Measurements from ENCODE around the gene NOC2L. TPM values are rescaled to one million over a fixed set of nuclear protein-coding genes. Genes with fewer than 3 reads are reported as not detected.
"Not testable (repeated sequence)": the region's sequence is repeated elsewhere in the genome, so short reads cannot be mapped to it uniquely, and the experiment has no call there.

NOC2L gene
- total RNA-seq, 1 donor: 68.1 TPM

DNA sequence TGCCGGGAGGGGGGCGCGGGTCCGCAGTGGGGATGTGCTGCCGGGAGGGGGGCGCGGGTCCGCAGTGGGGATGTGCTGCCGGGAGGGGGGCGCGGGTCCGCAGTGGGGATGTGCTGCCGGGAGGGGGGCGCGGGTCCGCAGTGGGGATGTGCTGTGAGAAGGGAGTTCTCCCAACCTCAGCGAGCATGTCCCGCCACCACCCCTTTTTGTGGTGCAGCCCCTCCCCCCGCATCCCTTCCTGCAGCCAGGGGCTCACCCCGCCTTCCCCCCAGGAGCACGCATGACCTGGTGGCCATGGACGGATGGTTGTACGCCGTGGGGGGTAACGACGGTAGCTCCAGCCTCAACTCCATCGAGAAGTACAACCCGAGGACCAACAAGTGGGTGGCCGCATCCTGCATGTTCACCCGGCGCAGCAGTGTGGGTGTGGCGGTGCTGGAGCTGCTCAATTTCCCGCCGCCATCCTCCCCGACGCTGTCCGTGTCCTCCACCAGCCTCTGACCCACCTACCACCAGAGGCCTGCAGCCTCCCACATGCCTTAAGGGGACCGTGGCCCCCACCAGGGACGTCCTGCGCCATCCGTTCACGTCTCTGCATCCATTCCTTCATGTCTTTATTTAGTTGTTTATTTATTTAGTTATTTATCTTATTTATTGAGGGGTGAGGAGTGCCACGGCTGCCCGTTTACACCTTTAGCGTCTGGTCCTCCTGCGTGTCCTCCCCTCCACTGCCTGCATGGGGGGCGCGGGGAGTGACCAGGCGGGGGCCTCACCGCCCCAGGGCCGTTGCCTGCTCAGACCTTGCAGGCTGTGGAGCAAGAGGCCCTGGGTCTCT lies 5.9 kb upstream of the NOC2L start:
- DNase-seq (ENCODE audit: low read depth in 2 of 3, low spot score in 2 of 3): no peak

DNA sequence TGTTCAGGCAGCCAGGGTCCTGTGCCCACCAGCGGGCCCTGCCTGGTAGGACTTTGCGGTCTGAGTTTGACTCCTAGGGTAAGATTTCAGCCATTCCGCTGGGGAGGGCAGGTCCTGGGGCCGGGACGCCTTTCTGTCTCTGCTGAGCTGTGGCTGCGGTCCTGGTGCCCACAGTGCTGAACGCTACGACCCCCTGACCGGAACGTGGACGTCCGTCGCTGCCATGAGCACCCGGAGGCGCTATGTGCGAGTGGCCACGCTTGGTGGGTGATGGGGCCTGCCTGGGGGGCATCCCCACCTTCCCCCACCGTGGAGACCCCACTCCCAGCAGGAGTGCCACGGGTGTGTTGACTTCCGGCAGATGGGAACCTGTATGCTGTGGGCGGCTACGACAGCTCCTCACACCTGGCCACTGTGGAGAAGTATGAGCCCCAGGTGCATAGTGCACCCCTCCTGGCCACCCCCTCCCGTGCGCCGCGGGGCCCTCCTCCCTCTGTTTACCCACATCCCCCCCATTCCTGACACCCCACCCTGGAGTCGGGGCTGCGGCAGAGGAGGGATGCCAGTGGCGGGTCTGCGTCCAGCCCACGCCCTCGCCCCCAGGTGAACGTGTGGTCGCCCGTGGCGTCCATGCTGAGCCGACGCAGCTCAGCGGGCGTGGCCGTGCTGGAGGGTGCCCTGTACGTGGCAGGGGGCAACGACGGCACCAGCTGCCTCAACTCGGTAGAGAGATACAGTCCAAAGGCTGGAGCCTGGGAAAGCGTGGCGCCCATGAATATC lies 4.9 kb upstream of the NOC2L start:
- no peak for DNase-seq (ENCODE audit: low read depth in 2 of 3, low spot score in 2 of 3)

DNA sequence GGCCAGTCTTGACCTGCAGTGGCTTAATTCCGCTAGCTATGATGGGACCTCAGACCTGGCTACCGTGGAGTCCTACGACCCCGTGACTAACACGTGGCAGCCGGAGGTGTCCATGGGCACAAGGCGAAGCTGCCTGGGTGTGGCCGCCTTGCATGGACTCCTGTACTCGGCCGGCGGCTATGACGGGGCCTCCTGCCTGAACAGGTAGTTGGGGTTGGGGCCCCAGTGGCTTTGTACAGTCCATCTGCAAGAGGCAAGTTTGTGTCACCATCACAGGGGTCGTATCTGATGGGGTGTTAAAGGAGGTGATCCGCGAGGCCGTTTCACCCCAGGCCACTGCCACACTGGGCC lies 4.2 kb upstream of the NOC2L start:
- DNase-seq (ENCODE audit: low read depth in 2 of 3, low spot score in 2 of 3): no peak

DNA sequence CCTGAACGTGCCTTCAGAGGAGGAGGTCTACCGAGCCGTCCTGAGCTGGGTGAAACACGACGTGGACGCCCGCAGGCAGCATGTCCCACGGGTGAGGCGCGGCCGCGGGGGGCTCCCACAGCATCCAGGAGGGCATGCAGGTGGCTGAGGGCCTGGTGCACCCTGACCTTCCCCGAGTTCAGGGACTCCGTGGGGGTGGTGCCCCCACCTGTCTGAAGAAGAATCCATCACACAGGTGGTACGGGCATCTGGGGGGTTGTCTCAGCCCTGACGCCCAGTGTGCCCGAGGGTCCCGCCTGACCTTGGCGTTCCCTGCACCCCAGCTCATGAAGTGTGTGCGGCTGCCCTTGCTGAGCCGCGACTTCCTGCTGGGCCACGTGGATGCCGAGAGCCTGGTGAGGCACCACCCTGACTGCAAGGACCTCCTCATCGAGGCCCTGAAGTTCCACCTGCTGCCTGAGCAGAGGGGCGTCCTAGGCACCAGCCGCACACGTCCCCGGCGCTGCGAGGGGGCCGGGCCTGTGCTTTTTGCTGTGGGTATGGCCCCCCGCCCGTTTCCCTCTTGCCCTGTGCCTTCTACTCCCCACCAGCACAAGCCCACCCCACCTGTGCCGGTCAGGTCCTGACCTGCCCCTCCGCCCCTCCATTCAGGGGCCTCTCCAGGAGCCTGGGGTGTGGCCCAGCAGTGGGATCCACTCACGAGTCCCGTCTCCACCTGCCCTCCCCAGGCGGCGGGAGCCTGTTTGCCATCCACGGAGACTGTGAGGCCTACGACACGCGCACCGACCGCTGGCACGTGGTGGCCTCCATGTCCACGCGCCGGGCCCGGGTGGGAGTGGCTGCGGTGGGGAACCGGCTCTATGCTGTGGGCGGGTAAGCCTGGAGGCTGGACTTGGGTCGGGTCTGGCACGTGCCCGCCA lies 3.6 kb upstream of the NOC2L start:
- DNase-seq (ENCODE audit: low read depth in 2 of 3, low spot score in 2 of 3): no peak

DNA sequence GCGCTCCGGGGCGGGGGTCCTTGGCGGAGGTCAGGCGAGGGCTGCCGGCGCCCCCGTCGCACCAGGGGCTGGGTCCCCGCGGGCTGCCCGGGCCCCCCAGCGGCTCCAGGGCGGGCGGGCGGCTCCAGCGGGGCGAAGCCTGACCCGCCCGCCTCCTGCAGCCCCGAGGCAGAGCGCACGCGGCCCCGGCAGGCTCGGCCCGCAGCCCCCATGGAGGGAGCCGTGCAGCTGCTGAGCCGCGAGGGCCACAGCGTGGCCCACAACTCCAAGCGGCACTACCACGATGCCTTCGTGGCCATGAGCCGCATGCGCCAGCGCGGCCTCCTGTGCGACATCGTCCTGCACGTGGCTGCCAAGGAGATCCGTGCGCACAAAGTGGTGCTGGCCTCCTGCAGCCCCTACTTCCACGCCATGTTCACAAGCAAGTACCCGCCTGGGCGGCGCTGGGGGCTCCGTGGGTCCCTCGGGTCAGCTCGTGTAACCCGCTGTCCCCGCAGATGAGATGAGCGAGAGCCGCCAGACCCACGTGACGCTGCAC lies 2.1 kb upstream of the NOC2L start:
- no peak for DNase-seq (ENCODE audit: low read depth in 2 of 3, low spot score in 2 of 3)

DNA sequence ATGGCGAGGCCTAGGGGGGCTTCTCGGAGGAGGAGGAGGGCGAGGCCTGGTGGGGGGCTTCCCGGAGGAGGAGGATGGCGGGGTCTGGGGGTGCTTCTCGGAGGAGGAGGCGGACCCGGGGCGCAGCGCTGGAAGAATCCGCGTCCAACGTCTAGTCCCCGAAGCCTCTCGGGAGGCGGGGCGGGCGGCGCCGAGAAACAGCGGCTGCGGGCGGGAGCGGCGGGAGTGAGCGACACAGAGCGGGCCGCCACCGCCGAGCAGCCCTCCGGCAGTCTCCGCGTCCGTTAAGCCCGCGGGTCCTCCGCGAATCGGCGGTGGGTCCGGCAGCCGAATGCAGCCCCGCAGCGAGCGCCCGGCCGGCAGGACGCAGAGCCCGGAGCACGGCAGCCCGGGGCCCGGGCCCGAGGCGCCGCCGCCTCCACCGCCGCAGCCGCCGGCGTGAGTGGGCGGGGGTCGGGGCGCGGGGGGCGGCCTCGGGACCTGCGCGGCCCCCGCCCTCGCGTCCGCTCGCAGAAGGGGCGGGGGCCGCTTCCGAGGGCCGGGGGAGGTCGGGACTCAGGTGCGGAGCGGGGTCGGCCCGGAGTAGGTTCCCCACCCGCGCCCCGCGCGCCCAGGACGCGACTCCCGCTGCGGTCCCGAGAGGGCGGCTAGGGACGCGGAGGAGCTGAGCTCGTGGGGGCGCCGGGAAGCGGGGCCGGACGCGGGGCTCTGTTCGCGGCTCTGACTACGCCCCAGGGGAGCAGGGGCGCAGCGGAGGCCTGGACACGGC lies 1.5 kb upstream of the NOC2L start, which contains the start of gene KLHL17:
KLHL17 (plus strand) TSS at position 222 of the 769 bp plus-strand sequence; CDS start at position 332, 110 bp downstream.
- peak in 2 of 3 donors; percentile 44 to 58 for DNase-seq (ENCODE audit: low read depth in 2 of 3, low spot score in 2 of 3)

DNA sequence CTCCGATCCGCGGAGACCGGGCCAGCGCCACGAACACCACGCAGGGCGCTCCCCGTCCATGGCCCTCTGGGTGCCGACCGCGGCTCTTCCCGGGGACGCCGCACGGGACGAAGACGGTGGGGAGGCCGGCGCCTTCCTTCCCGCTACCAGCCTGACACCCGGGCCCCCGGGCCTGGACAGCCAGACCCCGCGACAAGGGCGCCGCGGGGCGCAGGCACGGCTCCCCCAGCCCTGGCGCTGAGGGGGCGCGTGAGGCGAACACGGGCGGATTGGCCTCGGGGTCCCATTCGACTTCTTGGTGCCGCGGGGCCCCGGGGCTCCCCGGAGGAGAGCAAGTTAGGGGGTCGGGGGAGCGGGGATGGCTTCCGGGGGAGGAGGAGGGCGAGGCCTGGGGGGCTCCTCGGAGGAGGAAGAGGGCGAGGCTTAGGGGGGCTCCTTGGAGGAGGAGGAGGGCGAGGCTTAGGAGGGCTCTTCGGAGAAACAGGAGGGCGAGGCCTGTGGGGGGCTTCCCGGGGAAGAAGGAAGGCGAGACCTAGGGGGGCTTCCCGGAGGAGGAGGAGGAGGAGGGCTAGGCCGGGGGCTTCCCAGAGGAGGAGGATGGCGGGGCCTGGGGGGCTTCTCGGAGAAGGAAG lies 791 bp upstream of the NOC2L start:
- DNase-seq (ENCODE audit: low read depth in 2 of 3, low spot score in 2 of 3): no peak

DNA sequence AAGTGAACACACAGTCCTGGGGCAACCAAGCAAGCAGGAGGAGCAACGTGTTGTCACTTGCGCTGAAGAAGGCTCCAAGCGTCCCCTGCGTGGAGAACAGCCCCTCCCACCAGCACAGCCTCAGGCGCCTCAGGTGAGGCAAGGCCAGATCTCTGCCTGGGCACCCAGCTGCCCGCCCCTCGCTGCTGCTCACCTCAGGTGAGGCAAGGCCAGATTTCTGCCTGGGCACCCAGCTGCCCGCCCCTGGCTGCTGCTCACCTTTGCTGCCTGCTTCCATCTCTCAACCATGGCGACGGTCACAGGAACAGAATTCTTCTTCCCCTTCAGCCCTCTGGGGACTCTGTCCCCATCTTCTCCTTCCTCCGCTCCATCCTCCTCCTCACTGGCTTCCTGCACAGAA lies 2.4 kb downstream of the NOC2L start:
- DNase-seq (ENCODE audit: low read depth in 2 of 3, low spot score in 2 of 3): no peak

DNA sequence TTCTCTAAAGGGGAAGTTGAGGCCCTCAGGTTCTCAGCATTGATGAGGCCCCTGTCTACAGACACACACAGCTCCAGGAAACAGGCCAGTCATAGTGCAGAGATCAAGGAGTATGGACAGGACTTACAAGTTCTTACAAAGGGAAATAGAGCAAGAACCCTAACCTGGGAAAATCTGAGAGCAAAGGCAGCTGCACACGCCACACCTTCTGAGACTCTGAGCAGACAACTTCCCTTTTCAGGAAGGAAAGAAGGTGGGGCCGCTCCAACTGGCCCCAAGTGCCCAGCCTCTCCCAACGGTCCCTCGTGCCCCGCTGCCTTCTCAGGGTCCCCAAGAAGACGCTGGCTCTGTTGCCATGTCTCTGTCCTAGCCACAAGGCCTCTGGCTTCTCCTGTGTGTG lies 3.6 kb downstream of the NOC2L start:
- DNase-seq (ENCODE audit: low read depth in 2 of 3, low spot score in 2 of 3): no peak

DNA sequence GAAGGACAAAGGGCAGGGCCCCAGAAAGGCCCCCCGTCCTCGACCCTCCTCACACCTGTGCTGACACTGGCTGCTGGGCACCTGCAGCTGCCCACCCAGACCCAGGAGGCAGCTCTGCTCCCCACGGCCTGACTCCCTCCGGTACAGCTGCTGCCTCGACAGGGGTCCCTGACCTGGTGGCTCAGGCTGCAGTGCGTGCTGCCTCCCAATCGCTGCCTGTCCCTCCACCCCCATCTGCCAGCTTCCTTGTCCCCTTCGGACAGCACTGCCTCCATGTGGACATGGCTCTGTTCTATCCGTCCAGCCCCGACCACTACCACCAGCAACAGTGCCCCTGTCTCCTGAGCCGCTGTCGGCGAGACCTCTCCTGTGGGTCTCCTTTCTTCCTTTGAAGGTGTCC lies 4.1 kb downstream of the NOC2L start:
- no peak for DNase-seq (ENCODE audit: low read depth in 2 of 3, low spot score in 2 of 3)

DNA sequence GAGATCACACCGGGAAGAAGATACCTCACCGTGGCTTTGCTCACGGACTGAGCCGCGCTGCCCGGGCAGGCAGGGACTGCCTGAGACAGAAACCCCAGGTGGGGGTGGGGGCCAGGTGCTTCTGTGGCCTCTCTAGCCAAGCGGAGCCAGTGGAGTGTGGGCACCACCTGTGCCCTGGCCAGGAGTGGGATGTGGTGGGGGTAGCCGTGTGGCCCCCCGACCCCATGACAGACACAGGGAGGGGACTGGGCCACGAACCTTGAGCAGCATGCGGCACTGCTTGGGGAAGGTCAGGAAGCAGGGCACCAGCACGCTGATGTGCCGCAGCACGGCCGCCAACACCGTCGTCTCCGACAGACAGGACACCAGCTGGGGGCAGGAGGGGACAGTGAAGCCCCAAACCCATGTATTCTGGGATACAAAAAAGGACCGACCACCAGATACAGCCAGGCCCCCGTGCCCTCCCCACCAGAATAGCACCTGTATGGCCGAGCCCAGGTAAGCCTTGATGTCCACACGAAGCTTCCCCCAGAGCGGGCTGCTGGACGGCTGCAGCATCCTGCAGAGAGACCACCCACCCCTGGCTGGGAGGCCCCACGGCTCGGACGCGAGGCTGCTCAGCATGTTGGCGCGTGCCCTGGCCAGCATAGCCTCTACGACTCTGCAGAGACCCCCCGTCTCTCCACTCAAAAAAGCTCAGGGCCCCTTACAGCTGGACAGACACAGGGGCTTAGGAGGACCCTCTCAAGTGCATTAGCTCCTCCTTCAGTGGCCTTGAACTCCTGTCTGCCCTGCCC lies 5.3 kb downstream of the NOC2L start:
- no peak for DNase-seq (ENCODE audit: low read depth in 2 of 3, low spot score in 2 of 3)

DNA sequence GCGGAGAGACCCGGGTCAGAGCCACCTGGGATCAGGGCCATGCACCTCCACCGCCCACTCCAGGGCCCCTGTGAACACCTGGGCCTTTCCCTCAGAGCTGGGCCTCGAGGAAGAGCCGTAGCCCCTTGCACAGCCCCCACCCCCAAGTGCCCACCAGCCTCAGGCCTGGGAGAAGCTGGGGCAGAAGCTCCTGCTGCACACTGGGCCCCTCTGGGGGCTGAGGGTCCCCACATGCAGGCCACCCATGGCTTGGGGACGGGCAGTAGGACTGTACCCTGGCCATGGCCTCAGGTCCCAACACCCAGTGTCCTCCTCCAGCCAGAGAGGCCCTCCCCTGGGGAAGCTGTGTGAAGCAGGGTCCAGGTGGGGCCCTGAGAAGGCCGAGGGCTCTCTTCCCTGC lies 6.5 kb downstream of the NOC2L start:
- no peak for DNase-seq (ENCODE audit: low read depth in 2 of 3, low spot score in 2 of 3)

DNA sequence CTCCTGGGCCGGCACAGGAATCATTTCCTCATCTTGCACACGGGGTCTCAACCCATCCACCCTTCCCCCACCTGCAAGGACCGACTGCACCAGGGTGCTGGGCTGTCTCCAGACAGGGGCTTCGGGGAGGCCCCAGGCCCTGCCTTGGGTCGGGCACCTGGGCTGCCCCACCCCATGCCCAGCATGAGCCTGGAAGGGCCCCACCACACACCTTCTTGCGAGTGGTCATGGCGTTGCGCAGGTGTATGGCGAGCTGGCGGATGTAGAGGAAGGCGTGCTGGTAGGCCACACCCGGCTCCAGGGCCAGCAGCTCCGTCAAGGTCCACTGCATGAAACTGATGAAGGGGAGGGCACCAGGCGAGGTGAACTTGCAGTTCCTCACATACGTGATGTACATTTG lies 6.9 kb downstream of the NOC2L start:
- no peak for DNase-seq (ENCODE audit: low read depth in 2 of 3, low spot score in 2 of 3)

DNA sequence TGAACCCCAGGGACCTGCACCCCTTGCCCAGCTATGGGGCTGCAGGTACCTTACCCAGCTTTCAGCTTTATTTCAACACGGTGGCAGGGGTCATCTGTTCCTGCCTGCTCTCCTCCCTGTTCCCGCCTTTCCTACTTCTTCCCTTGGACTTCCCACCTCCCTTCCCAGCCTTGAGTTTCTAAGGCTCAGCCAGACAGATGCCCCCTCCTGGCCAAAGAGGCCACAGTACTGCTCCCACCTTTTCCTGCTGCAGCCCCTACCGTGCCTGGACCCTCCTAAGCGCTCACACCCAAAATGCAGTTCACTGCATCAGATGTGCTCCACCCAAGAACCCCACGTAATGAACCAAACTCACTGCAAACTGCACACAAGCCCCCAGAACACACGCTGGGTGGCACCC lies 7.7 kb downstream of the NOC2L start:
- DNase-seq (ENCODE audit: low read depth in 2 of 3, low spot score in 2 of 3): no peak

DNA sequence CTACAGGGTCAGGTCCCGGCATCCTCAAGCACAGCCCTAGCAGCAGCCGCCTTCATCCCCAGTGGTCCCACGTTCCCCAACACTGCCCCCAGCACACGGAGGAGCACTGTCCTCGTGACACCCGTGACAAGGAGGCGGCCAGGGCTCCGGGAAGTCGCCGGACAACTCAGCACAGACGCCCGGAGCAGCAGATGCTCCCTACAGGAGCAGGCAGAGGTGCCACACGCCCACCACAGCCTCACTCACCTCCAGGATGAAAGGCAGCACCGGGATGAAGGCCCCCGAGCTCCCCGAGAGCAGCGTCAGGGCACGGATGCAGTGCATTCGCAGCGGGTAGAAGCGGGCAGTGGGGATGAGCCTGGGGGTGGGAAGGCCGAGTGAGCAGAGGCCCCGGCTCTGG lies 8.2 kb downstream of the NOC2L start:
- no peak for DNase-seq (ENCODE audit: low read depth in 2 of 3, low spot score in 2 of 3)

DNA sequence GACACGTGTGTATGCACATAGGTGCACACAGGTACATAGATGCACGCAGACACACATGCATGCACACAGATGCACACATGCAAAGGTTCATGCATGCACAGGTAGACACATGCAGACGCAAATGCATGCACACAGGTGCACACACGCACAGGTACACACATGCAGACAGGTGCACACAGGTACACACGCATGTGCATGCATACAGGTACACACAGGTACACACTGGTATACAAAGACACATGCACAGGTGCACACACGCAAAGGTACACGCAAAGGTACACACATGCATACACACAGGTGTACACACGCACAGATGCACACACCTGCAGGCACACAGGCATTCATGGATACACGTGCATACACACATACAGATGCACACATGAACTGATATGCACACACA lies 8.8 kb downstream of the NOC2L start:
- DNase-seq (ENCODE audit: low read depth in 2 of 3, low spot score in 2 of 3): no peak

DNA sequence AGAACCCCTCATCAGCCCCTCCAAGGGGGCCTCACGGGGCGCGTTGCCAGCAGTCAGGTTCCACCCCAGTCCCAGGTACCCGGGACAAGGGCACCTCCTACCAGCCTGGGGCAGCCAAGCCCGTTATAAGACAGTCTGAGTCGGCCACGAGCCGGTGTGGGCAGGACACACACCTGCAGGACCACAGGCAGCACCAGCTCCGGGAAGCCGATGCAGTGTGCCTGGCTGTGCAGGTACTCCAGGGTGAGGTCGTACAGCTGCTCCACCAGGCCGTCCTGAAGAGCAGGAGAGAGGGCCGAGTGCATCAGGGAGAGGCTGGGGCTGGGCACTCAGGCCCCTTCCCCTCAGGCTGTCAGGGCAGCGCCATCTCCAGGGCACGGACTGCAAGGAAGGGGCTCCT lies 11.1 kb downstream of the NOC2L start:
- no peak for DNase-seq (ENCODE audit: low read depth in 2 of 3, low spot score in 2 of 3)

DNA sequence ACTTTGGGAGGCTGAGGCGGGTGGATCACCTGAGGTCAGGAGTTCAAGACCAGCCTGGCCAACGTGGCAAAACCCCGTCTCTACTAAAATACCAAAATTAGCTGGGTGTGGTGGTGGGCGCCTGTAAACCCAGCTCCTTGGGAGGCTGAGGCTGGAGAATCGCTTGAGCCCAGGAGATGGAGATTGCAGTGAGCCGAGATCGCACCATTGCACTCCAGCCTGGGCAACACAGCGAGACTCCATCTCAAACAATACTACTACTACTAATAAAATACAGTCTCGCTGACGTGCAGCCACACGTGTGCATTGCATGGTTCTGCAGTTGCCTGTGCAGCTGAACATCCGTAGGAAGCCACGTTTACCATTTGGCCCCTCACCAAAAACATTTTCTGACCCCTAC lies 12.2 kb downstream of the NOC2L start:
- not testable (repeated sequence) for DNase-seq (ENCODE audit: low read depth in 2 of 3, low spot score in 2 of 3)
